Hepatocyte (in vitro differentiated cells): ENCODE results near the gene ANKRD52.

ENCODE experiments used
- EZH2 ChIP-seq: fragments of 200-600 bp; sonication (generic); IDR thresholded peaks from 2 replicates; pipeline ENCODE4 v1.6.1; 2016; ENCODE audit warnings: antibody characterized with exemption, mild to moderate bottlenecking, borderline replicate concordance
- EZH2phosphoT487 ChIP-seq: fragments of 200-600 bp; sonication (generic); IDR thresholded peaks from one replicate; pipeline ENCODE4 v1.6.1; 2018; ENCODE audit warnings: antibody characterized with exemption, mild to moderate bottlenecking, low read depth, moderate library complexity; ENCODE audit not compliant: unreplicated experiment, severe bottlenecking
- TF ChIP-seq, protein P1 (sequence below): fragments of 200-600 bp; sonication (generic); IDR thresholded peaks from 2 replicates; pipeline ENCODE4 v1.5.1; 2016; ENCODE audit warnings: antibody characterized with exemption, mild to moderate bottlenecking; ENCODE audit not compliant: poor library complexity

DNA sequence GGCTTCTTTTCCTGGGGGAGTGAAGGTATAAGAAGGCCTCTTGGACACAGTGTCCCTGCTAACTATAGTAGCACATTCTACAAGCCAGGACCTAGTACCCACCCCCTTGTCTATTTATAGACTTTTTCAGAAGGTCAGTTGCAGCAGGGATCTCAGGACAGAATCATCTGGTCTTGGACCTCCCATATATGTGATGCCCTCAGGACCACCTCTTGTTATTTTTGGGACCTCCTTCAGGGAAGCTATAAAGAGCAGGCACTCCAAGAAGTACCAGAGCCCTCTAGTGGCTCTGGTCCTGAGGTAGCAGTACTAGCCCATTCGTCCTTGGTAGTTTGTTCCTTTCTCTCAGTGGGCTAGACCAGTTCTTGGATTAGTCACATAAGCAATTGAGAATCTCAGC is 12.8 kb upstream of the ANKRD52 start:
- TF ChIP-seq, protein P1, sequence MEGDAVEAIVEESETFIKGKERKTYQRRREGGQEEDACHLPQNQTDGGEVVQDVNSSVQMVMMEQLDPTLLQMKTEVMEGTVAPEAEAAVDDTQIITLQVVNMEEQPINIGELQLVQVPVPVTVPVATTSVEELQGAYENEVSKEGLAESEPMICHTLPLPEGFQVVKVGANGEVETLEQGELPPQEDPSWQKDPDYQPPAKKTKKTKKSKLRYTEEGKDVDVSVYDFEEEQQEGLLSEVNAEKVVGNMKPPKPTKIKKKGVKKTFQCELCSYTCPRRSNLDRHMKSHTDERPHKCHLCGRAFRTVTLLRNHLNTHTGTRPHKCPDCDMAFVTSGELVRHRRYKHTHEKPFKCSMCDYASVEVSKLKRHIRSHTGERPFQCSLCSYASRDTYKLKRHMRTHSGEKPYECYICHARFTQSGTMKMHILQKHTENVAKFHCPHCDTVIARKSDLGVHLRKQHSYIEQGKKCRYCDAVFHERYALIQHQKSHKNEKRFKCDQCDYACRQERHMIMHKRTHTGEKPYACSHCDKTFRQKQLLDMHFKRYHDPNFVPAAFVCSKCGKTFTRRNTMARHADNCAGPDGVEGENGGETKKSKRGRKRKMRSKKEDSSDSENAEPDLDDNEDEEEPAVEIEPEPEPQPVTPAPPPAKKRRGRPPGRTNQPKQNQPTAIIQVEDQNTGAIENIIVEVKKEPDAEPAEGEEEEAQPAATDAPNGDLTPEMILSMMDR, result peak; percentile 46
- TF ChIP-seq EZH2 (no peak), EZH2phosphoT487 (no peak)
